NCI-H2171 treated with DMSO at 0.1 percent for 48 hours (cell line): ENCODE measurements around the gene TRIM5.
"Not testable (repeated sequence)": the region's sequence is repeated elsewhere in the genome, so short reads cannot be mapped to it uniquely, and the experiment has no call there.

Experiments used
- DNase-seq: peaks from one replicate; lab custom pipeline; 2025; lab: John Stamatoyannopoulos, UW

Gene TRIM5, protein sequence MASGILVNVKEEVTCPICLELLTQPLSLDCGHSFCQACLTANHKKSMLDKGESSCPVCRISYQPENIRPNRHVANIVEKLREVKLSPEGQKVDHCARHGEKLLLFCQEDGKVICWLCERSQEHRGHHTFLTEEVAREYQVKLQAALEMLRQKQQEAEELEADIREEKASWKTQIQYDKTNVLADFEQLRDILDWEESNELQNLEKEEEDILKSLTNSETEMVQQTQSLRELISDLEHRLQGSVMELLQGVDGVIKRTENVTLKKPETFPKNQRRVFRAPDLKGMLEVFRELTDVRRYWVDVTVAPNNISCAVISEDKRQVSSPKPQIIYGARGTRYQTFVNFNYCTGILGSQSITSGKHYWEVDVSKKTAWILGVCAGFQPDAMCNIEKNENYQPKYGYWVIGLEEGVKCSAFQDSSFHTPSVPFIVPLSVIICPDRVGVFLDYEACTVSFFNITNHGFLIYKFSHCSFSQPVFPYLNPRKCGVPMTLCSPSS

GRCh38 chr11:5684646-5685362, at the start of gene TRIM5:
Gene TRIM5 (minus strand): TSS chr11:5685074. CDS start chr11:5680177, 4,897 bp downstream.
- no peak for DNase-seq

GRCh38 chr11:5727691-5728090, 42.8 kb upstream of the TRIM5 start:
- DNase-seq, result no peak

GRCh38 chr11:5726351-5726750, 41.5 kb upstream of the TRIM5 start:
- DNase-seq, result no peak

- DNase-seq, result no peak
These were observed 37.7 kb upstream of the TRIM5 start for GRCh38 chr11:5722622-5723021.

DNA sequence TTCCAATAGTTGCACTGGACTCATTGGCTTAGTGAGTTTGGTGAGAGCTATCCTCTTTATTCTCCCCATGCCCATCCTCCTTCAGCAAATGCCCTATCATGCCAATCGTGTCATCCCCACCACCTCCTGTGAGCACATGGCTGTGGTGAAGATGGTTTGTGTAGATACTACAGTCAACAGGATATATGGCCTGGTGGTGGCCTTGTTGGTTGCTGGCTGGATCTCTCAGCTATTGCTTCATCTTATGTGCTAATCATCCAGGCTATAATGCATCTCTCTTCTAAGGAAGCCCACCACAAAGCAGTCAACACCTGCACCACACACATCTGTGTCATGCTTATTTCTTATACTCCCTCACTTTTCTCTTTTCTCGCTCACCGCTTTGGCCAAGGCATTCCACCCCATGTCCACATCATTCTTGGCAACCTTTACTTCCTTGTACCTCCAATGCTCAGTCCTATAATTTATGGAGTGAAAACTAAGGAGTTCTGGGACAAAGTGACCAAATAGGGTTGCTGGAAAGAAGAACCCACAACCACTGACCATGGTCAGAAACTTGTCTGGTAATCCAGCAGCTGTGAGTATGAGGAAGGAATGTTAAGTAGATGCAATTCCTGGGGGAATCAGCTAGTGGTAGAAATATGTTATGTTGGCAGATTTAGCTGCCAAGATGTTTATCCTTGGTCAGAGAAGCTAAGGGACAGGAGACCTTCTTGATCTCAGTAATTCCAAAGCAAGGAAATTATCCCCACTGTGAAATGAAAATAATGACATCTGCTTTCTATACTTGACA, 35.0 kb upstream of the TRIM5 start:
- DNase-seq, result no peak

- not testable (repeated sequence) for DNase-seq
These were observed 31.6 kb upstream of the TRIM5 start for GRCh38 chr11:5716518-5716917.

- DNase-seq, result no peak
These were observed 28.8 kb upstream of the TRIM5 start for GRCh38 chr11:5713695-5714094.

DNA sequence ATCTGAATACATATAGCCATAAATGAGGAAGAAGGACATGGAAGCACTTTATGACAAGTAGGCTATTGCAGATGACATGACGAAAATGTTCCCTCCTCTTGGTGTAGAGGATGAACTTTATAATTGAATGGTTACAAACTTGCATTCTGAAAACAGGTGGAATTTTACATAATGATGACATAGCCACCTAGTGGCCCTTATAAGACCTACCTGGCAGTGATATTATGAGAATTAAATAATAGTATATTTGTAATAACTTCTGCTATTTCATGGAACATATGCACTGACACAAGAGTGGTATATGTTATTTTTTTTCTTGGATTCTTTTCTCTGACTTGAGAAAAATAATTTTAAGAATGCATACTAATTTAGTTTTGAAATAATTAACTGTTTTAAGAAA, 27.6 kb upstream of the TRIM5 start:
- DNase-seq, result no peak

DNA sequence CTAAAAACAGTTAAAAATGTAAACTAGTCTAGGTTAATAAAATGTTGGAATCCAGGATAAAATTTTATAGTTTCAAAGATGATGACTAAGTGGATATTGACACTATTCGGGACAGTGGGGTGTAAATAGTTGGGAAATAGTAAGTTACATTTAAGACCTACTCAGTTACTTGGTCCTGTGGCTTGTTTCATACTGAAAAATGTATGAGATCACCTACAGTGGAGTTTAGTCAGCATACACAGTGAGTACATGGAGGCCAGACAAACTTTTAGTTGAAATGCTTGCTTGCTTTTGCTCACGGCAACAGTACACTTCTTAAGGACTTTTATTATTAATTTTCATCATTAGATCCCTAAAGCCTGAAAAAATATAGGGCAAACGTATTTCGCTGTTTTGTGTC, 20.8 kb upstream of the TRIM5 start:
- no peak for DNase-seq

GRCh38 chr11:5703741-5704536, 19.1 kb upstream of the TRIM5 start:
- no peak for DNase-seq

DNA sequence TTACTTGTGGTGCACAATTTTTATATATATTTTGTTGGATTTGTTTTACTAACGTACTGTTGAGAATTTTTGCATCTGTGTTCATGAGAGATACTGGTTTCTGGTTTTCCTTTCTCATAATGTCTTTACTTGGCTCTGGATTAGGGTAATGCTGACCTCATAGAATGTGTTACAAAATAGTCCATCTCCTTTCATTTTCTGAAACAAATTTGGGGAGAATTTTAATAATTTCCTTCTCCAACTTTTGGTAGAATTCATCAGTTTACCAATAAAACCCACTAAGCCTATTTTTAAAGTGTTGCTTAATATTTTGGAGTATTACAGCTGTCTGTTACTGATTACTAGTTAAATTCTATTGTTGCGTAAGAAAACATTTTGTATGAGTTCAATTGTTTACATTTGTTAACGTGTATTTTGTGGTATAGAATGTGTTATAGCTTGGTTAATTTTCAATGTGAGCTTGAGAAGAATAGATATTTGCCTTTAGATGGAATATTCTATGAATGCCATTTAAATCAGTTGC, 16.2 kb upstream of the TRIM5 start:
- DNase-seq, result no peak

DNA sequence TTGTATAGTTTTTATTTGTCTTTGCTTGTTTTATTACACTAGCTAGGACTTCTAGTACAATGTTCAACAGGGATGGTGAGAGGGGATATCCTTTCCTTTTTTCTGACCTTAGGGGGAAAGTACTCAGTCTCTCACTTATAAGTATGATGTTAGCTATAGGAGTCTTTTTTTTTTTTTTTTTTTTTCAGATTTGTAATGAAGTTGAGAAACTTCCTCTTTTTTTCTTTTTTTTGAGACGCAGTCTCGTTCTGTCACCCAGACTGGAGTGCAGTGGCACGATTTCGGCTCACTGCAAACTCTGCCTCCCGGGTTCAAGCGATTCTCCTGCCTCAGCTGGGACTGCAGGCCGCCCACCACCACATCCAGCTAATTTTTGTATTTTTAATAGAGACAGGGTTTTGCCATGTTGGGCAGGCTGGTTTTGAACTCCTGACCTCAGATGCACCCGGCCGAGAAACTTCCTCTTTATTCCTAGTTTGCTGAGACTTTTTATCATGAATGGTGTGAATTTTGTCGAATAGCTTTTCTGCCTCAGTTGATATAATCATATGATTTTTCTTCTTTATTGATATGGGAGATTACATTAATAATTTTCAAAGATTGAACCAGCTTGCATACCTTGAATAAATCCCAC, 15.7 kb upstream of the TRIM5 start:
- no peak for DNase-seq

DNA sequence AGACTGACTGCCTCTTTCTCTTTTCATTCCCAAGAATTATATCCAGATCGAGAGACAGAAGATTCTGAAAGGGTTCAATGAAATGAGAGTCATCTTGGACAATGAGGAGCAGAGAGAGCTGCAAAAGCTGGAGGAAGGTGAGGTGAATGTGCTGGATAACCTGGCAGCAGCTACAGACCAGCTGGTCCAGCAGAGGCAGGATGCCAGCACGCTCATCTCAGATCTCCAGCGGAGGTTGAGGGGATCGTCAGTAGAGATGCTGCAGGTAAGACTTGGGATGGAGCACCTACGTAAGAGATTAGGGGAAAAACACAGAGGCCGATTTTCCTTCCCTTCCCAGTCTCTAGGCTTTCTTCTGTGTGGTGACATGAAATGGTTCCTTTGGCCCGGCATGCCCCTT, 13.4 kb upstream of the TRIM5 start:
- no peak for DNase-seq

GRCh38 chr11:5696210-5696609, 11.3 kb upstream of the TRIM5 start:
- no peak for DNase-seq

- no peak for DNase-seq
These were observed 10.7 kb upstream of the TRIM5 start for GRCh38 chr11:5695580-5695979.

DNA sequence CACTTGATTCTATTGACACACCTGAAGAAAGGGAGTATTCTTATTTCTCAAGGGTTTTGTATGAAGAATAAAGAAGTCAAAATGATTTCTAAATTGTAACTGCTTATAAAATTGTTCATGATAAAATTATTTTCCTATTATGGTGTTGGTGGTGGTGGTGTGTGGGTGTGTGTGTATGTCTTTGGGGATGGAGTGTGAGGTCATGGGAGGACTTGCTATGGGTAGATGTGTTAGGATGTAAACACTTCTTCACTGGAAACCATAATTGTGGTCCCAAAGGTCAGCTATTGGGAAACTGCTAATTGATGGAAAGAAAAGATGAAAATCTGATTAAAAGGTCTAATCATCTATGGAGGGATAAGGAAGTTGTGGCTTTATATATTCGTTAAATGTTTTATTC, 9.8 kb upstream of the TRIM5 start:
- no peak for DNase-seq

- DNase-seq, result no peak
These were observed 7.1 kb upstream of the TRIM5 start for GRCh38 chr11:5691964-5692361.

GRCh38 chr11:5691238-5691963, 6.5 kb upstream of the TRIM5 start:
- not testable (repeated sequence) for DNase-seq

DNA sequence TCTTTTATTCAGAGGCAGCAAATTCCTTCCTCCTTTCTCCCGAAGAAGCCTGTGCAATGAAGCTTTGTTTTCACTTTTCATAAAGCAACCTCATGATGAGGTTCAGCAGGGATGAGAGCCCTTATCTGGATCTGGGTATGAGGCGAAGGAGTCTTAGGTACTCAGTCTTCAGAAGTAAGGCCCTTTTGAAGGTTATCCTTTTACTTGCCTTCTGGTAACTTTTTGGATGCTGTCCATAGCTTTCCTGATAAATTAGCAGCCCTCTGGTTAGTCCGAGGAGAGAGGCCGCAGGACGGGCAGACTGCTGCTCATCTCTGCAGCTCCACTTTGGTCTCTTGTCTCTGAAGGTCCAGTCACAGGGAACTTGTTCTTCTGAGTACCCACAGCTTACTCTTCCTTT, 5.9 kb upstream of the TRIM5 start:
- DNase-seq, result no peak

DNA sequence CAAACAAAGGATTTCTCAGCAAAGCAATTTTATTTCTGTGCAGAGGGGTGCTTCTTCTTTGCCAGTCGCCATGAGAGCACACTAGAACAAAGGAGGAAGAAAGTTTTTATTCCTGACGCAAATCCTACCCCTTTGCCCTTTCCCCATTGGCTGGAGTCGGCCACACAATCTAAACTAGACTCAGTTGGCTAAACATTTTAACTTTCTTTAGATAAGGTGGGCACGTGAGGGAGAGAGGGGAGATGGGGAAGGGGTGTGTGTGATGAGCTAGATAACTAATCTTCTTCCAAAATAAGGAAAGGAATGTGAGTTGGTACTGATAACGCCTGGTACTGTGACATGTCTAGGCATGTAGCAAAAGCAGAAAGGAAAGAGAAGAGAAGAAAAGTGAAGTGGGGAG, 5.3 kb upstream of the TRIM5 start:
- DNase-seq, result no peak
